Measurements from ENCODE around the gene SCLT1. TPM values are rescaled to one million over a fixed set of nuclear protein-coding genes. Genes with fewer than 3 reads are reported as not detected.

SCLT1 gene
- total RNA-seq, 1 experiment from 2014 or later = 15.9 TPM

- TF ChIP-seq EZH2 (IDR thresholded peaks at IDR 0.05; ENCODE audit: low read depth) = no peak
- no peak for TF ChIP-seq CTCF (conservative IDR thresholded peaks at IDR 0.05)
Observed at GRCh38 chr4:128906581-128906980, 186.8 kb downstream of the SCLT1 start.

GRCh38 chr4:128904821-128905220 is 188.5 kb downstream of the SCLT1 start:
- ChIA-PET POLR2A (ENCODE audit: unreplicated experiment) (no interaction called here), CTCF (no interaction called here)
- H3K36me3 ChIP-seq (ENCODE audit: low read depth) = no peaks in the 10 kb centered on the region
- H3K4me2 ChIP-seq = no peak overlapping the region
- H4K20me1 ChIP-seq (ENCODE audit: insufficient read depth) = no peaks in the 10 kb centered on the region
- H3K79me2 ChIP-seq (ENCODE audit: low read depth) = no peaks in the 10 kb centered on the region
- H3K9me3 ChIP-seq (ENCODE audit: insufficient read depth, low read depth) = no peaks in the 10 kb centered on the region
- BruUV-seq (replicated peaks) = no TSS peak
- no peaks in the 10 kb centered on the region for H3K4me1 ChIP-seq (replicated peaks; ENCODE audit: insufficient read depth)
- H3K27me3 ChIP-seq (ENCODE audit: insufficient read depth, low read depth) = no peaks in the 10 kb centered on the region
- no peak overlapping the region for H3K4me3 ChIP-seq
- no peak overlapping the region for H3K27ac ChIP-seq
- intact Hi-C loops (cut with micrococcal nuclease; ENCODE audit: unreplicated experiment) = no loop called here
- TF ChIP-seq EZH2 (IDR thresholded peaks at IDR 0.05; ENCODE audit: low read depth) (no peak), CTCF (conservative IDR thresholded peaks at IDR 0.05) (no peak)
- no peak for DNase-seq
- H3K9me2 ChIP-seq (ENCODE audit: insufficient read depth) = no peaks in the 10 kb centered on the region
- H2AFZ ChIP-seq = no peak overlapping the region
- no peaks in the 10 kb centered on the region for H3F3A ChIP-seq (ENCODE audit: insufficient read depth, low read depth)

More at GRCh38 chr4:128906581-128906980, 186.8 kb downstream of the SCLT1 start:
- ChIA-PET CTCF (no interaction called here), POLR2A (ENCODE audit: unreplicated experiment) (no interaction called here)
- Histone ChIP-seq H3F3A (ENCODE audit: insufficient read depth, low read depth) (no peaks in the 10 kb centered on the region), H3K9me3 (ENCODE audit: insufficient read depth, low read depth) (no peaks in the 10 kb centered on the region), H3K4me1 (replicated peaks; ENCODE audit: insufficient read depth) (no peaks in the 10 kb centered on the region), H3K36me3 (ENCODE audit: low read depth) (no peaks in the 10 kb centered on the region), H3K27me3 (ENCODE audit: insufficient read depth, low read depth) (no peaks in the 10 kb centered on the region), H3K9me2 (ENCODE audit: insufficient read depth) (no peaks in the 10 kb centered on the region), H3K79me2 (ENCODE audit: low read depth) (no peaks in the 10 kb centered on the region), H4K20me1 (ENCODE audit: insufficient read depth) (no peaks in the 10 kb centered on the region), H3K4me3 (no peak overlapping the region), H2AFZ (no peak overlapping the region), H3K4me2 (no peak overlapping the region), H3K27ac (no peak overlapping the region)
- intact Hi-C loops (cut with micrococcal nuclease; ENCODE audit: unreplicated experiment) = no loop called here
- no peak for DNase-seq
- no TSS peak for BruUV-seq (replicated peaks)

GRCh38 chr4:128880662-128881061 is 212.7 kb downstream of the SCLT1 start:
- Histone ChIP-seq H3K36me3 (ENCODE audit: low read depth) (no peaks in the 10 kb centered on the region), H3K4me2 (no peak overlapping the region), H3K4me1 (replicated peaks; ENCODE audit: insufficient read depth) (no peaks in the 10 kb centered on the region), H2AFZ (no peak overlapping the region), H3K27me3 (ENCODE audit: insufficient read depth, low read depth) (no peaks in the 10 kb centered on the region), H4K20me1 (ENCODE audit: insufficient read depth) (no peaks in the 10 kb centered on the region), H3K4me3 (no peak overlapping the region), H3K27ac (no peak overlapping the region), H3K9me3 (ENCODE audit: insufficient read depth, low read depth) (no peaks in the 10 kb centered on the region), H3K79me2 (ENCODE audit: low read depth) (no peaks in the 10 kb centered on the region), H3K9me2 (ENCODE audit: insufficient read depth) (no peaks in the 10 kb centered on the region), H3F3A (ENCODE audit: insufficient read depth, low read depth) (no peaks in the 10 kb centered on the region)
- no peak for TF ChIP-seq EZH2 (IDR thresholded peaks at IDR 0.05; ENCODE audit: low read depth)
- no peak for TF ChIP-seq CTCF (conservative IDR thresholded peaks at IDR 0.05)
- DNase-seq = no peak
- BruUV-seq (replicated peaks) = no TSS peak
- ChIA-PET CTCF (no interaction called here), POLR2A (ENCODE audit: unreplicated experiment) (no interaction called here)
- intact Hi-C loops (cut with micrococcal nuclease; ENCODE audit: unreplicated experiment) = no loop called here

All from PC-9 (cell line).